Measurements from ENCODE around the gene ERC2. TPM values are rescaled to one million over a fixed set of nuclear protein-coding genes. Genes with fewer than 3 reads are reported as not detected.

ERC2 gene
- total RNA-seq, 1 donor from 2014 or later: 32.5 TPM

DNA sequence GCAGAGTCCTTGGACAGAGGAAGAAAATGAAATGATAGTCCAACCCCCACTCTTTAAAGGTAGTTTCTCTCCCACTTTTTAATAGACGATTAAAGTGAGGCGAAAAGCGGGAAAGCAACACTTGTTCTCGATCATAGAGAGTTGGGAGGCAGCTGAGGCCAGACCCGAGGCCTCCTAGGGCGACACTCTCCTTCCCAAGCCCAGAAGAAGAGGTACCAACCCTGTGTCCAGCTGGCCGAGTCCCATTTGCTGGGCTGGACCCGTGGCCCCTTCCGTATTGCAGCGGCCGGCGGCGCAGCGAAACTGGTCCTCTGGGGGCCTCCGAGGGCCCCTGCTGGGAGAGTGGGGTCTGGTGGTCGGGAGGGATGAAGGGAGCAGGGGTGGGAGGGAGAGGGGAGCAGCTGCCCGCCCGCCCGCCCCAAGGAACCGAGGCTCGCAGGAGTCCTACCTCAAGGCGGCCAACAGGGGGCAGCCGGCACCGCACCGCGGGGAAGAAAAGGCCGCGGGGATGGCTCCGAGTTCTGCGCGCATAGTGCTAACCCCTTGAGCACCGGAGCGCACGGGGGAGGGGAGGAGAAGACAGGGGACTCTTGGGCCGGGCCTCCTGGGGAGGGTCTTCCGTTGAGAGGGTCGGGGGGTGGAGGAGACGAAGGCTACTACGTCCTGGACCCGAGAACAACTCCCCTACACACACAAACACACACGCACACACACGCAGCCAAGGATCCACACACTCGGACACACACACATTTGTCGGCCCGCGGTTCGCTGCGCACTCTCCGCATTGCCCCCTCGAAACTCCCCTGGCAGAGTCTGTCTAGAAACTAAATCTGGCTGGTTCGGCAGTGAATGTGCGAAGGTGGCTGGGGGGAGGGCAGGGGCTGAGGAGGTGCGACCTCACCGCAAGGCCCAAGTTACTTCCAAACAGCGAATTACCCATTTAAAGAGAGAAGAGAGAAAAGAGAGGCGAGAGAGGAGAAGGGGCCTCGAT lies 983.2 kb downstream of the ERC2 start:
- H3K27me3 Mint-ChIP-seq: peaks cover 89% of the 10 kb centered on the region
- peak; percentile 69 for DNase-seq (ENCODE audit: low spot score, unreplicated experiment)
- TF ChIP-seq, protein P1, sequence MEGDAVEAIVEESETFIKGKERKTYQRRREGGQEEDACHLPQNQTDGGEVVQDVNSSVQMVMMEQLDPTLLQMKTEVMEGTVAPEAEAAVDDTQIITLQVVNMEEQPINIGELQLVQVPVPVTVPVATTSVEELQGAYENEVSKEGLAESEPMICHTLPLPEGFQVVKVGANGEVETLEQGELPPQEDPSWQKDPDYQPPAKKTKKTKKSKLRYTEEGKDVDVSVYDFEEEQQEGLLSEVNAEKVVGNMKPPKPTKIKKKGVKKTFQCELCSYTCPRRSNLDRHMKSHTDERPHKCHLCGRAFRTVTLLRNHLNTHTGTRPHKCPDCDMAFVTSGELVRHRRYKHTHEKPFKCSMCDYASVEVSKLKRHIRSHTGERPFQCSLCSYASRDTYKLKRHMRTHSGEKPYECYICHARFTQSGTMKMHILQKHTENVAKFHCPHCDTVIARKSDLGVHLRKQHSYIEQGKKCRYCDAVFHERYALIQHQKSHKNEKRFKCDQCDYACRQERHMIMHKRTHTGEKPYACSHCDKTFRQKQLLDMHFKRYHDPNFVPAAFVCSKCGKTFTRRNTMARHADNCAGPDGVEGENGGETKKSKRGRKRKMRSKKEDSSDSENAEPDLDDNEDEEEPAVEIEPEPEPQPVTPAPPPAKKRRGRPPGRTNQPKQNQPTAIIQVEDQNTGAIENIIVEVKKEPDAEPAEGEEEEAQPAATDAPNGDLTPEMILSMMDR (IDR thresholded peaks at IDR 0.05; ENCODE audit: unreplicated experiment): peak; percentile 89
- peaks cover 36% of the 10 kb centered on the region for H3K4me1 Mint-ChIP-seq (ENCODE audit: low read depth)
- H3K4me3 Mint-ChIP-seq (ENCODE audit: low read depth): peak overlapping the region; percentile 82
- no peaks in the 10 kb centered on the region for H3K36me3 Mint-ChIP-seq (ENCODE audit: insufficient read depth)
- H3K27ac Mint-ChIP-seq: peak overlapping the region; percentile 92
- no peaks in the 10 kb centered on the region for H3K9me3 Mint-ChIP-seq (ENCODE audit: low read depth)

DNA sequence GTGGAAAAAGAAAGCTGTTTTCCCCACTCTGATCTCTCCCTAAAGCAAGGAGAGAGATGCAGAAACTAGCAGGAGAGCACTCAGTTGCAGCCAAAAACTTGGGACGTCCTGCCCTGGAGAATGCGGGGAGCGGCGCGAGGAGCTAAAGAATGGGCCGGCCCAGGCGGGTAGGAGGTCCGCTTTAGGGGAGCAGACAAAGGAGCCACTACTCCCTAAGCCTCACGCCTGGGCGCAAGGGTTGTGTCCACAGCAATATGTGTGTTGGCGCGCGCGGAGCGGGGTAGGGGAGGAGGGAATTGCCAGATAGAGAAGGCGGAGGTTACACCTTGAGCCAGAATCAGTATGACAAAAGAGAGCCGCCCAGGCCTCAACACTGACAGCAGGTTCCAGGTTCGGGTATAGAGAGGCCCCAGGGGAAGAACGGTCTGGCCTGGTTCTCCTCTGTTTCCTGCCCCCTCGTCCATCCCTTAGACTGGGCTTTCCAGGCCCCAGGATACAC lies 984.0 kb downstream of the ERC2 start:
- no peaks in the 10 kb centered on the region for H3K9me3 Mint-ChIP-seq (ENCODE audit: low read depth)
- no peak overlapping the region for H3K27ac Mint-ChIP-seq
- H3K36me3 Mint-ChIP-seq (ENCODE audit: insufficient read depth): no peaks in the 10 kb centered on the region
- peak overlapping the region; percentile 59 for H3K4me3 Mint-ChIP-seq (ENCODE audit: low read depth)
- TF ChIP-seq, protein P1 (IDR thresholded peaks at IDR 0.05; ENCODE audit: unreplicated experiment): no peak
- H3K4me1 Mint-ChIP-seq (ENCODE audit: low read depth): peaks cover 33% of the 10 kb centered on the region
- no peak for DNase-seq (ENCODE audit: low spot score, unreplicated experiment)
- H3K27me3 Mint-ChIP-seq: peaks cover 89% of the 10 kb centered on the region

DNA sequence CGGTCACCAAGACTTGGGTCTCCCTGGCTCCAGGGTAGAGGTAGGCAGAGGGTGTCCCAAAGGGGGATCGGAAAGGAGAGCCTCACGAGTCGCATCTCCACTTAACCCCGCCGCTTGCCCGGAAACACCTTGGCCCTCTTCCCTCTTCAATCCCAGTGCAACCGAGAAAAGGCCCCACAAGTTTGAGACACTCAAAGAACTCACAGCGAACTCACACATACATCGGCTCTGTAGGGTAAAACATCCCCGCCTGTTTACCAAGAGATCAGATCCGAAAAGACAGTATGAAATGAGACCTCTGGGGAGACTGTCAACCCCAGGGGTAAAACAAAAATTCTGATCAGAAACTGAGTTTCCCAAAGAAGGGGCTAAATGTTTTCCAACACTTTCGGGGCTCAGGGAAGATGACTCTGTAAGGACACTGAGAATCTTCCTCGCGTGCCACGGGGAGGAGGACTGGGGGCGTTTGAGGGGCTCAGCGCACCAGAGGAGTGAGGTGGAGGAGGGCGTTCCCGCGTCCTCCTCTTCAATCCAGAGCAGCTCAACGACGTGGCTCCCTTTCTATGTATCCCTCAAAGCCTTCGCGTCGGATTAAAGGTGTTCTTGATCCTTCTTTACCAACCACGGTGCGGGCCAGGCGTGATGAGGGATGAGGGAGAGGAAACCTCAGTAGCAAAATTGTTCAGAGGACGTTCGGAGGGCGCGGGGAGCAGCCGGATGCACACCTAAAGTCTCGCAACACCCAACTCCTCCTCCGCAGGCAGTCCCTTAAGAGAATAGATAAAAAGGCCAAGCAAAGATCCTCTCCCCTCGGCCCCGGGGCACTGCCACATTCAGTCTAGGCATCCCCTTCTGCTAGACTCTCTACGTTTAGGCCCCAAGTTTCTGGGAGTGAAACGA lies 984.8 kb downstream of the ERC2 start:
- DNase-seq (ENCODE audit: low spot score, unreplicated experiment): no peak
- peaks cover 30% of the 10 kb centered on the region for H3K4me1 Mint-ChIP-seq (ENCODE audit: low read depth)
- H3K4me3 Mint-ChIP-seq (ENCODE audit: low read depth): peak overlapping the region; percentile 67
- H3K36me3 Mint-ChIP-seq (ENCODE audit: insufficient read depth): no peaks in the 10 kb centered on the region
- H3K27ac Mint-ChIP-seq: no peak overlapping the region
- peaks cover 82% of the 10 kb centered on the region for H3K27me3 Mint-ChIP-seq
- H3K9me3 Mint-ChIP-seq (ENCODE audit: low read depth): no peaks in the 10 kb centered on the region
- TF ChIP-seq, protein P1 (IDR thresholded peaks at IDR 0.05; ENCODE audit: unreplicated experiment): no peak

DNA sequence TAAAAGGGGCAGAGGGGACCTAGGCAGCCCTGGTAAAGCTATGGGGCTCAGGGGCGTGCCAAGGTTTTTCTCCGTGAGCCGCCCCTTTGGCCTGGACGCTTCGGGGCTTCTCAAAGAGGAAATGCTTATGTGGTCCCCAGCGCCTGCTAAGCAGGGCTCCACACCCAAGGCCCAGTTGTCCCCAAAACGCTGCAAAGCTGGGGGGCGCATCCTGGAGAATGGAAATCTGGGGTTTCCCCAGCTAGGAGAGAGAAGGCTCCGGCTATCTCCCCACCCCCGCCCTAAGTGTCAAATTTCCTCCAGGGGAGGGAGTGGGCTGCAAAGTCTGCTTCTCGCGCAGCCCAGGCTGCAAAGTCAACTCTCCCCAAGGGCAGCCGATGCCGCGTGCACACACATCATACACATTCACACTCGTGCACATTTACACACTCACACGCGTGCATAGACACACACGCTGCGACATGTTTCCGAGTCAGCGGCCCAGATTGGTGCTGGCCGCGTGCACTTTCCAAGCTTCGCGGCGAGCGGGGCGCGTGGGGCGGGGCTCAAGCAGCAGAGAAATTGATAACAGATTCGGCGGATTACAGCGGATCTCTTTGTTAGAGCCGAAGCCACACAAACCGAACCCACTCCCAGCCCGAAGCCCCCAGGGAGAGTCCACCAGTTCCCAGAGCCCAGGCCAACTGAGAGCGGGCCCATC lies 985.6 kb downstream of the ERC2 start:
- Mint-ChIP-seq H3K27me3 (peaks cover 79% of the 10 kb centered on the region), H3K4me1 (ENCODE audit: low read depth) (peaks cover 34% of the 10 kb centered on the region), H3K27ac (no peak overlapping the region), H3K9me3 (ENCODE audit: low read depth) (no peaks in the 10 kb centered on the region), H3K4me3 (ENCODE audit: low read depth) (peak overlapping the region; percentile 67), H3K36me3 (ENCODE audit: insufficient read depth) (no peaks in the 10 kb centered on the region)
- no peak for DNase-seq (ENCODE audit: low spot score, unreplicated experiment)
- TF ChIP-seq, protein P1 (IDR thresholded peaks at IDR 0.05; ENCODE audit: unreplicated experiment): no peak
